ENCODE results near the gene LHPP.

Gene LHPP

GRCh38 chr10:124465003-124465776, 3.6 kb downstream of the LHPP start:
- TF ChIP-seq CTCF (IDR thresholded peaks at IDR 0.05; ENCODE audit: insufficient read depth, missing control alignments), result no peak
- DNase-seq (ENCODE audit: insufficient read length, low spot score) (no peak), FAIRE-seq (no peak)

GRCh38 chr10:124465777-124466488, 4.3 kb downstream of the LHPP start:
- FAIRE-seq (no peak), DNase-seq (ENCODE audit: insufficient read length, low spot score) (no peak)
- TF ChIP-seq CTCF (IDR thresholded peaks at IDR 0.05; ENCODE audit: insufficient read depth, missing control alignments), result no peak

GRCh38 chr10:124467165-124467564, 5.5 kb downstream of the LHPP start:
- DNase-seq (ENCODE audit: insufficient read length, low spot score) (no peak), FAIRE-seq (no peak)
- TF ChIP-seq CTCF (IDR thresholded peaks at IDR 0.05; ENCODE audit: insufficient read depth, missing control alignments), result no peak

GRCh38 chr10:124468624-124469023, 7.0 kb downstream of the LHPP start:
- FAIRE-seq (no peak), DNase-seq (ENCODE audit: insufficient read length, low spot score) (no peak)
- TF ChIP-seq CTCF (IDR thresholded peaks at IDR 0.05; ENCODE audit: insufficient read depth, missing control alignments), result no peak

GRCh38 chr10:124469956-124470484, 8.4 kb downstream of the LHPP start:
- TF ChIP-seq CTCF (IDR thresholded peaks at IDR 0.05; ENCODE audit: insufficient read depth, missing control alignments), result no peak
- DNase-seq (ENCODE audit: insufficient read length, low spot score) (no peak), FAIRE-seq (no peak)

GRCh38 chr10:124470544-124471434, 9.2 kb downstream of the LHPP start:
- DNase-seq (ENCODE audit: insufficient read length, low spot score), result no peak
- no peak for TF ChIP-seq CTCF (IDR thresholded peaks at IDR 0.05; ENCODE audit: insufficient read depth, missing control alignments)
- no peak for FAIRE-seq

All from D721Med (cell line).